NCI-H460 (cell line): ENCODE results near the gene YWHAQ. TPM values are rescaled to one million over a fixed set of nuclear protein-coding genes. Genes with fewer than 3 reads are reported as not detected.
"Not testable (repeated sequence)": the region's sequence is repeated elsewhere in the genome, so short reads cannot be mapped to it uniquely, and the experiment has no call there.

Source experiments
- DNase-seq: peaks from one replicate; pipeline ENCODE4 v3.0.0-alpha.2; 2016; ENCODE audit warnings: low read depth; ENCODE audit errors: extremely low read depth
- total RNA-seq: library from RNA; depleted of rRNA; stranded (reverse); fragments of >200 nt; shearing (Covaris generic); gene quantifications from 2 replicates; pipeline ENCODE4 v1.2.3, GENCODE V29; 2014

The YWHAQ gene
- total RNA-seq, 1 experiment from 2014 or later = 443 TPM

- DNase-seq = no peak
Observed at GRCh38 chr2:9637330-9637729, 6.5 kb upstream of the YWHAQ start.

GRCh38 chr2:9634133-9634532 lies 3.3 kb upstream of the YWHAQ start:
- no peak for DNase-seq

GRCh38 chr2:9631878-9632700 lies 1.3 kb upstream of the YWHAQ start:
- DNase-seq = no peak

- DNase-seq = no peak
Observed at GRCh38 chr2:9631553-9631819, 689 bp upstream of the YWHAQ start.

DNA sequence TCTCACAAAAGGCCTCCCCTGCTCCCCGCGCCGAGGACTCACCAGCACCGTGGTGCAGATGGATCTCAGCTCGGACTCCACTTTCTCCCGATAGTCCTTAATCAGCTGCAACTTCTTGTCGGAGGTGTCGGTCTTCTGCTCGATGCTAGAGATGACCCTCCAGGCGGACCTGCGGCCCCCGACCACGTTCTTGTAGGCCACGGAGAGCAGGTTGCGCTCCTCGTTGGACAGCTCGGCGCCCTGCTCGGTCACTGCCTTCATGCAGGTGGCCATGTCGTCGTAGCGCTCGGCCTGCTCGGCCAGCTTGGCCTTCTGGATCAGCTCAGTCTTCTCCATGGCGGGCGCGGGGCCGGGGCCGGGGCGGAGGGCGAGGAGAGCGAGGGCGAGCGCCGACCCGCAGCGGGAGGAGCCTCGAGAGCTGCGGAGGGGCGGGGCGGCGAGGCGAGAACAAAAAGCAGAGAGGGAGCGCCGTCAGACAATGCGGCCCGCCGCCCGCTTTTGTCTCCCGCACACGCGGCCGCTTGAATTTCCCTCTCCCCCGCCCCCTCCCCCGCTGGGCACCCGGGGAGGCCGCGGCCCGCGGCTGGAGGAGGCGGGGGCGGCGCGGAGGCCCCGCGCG lies 571 bp downstream of the YWHAQ start:
- peak; percentile 64 for DNase-seq

DNA sequence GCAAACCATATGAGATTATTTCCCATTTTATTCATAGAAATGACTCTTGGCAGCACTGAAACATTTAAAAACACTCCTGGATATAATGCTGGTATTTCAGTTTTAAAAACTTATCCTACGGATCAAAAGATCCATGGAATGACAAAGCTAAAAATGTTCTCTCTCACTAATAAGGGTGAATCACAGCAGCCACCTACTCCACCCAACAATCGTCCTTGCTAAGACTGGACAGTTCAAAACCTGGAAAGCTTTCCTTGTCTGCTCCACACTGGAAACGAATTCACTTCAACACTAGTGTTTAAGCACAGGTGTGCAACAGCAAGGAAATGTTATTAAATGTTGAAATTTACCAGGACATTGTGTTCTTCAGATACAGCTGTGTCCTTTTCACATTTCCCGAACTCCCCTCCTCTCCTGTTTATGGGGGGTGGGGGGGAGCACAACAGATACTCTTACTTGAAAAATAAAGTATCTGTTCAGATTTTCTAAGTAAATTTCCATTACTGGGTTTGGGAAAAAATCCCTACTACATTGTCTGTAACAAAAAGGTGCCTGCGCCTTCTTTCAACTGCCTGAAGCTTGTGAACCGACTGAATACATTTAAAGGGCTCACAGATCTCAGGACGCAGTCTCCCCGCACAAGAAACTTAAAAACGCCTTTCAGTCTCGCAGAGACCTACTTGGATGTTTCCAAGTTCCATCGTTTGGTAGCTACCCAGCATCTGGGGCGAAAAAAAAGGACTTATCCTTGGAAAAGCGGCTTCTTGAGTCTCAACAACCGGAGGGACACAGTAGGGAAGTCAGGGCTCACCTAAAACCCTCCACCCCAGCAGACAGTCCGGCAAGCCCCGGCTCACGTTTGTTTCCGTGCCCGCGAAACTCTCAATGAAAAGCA lies 1.3 kb downstream of the YWHAQ start:
- peak; percentile 47 for DNase-seq

- DNase-seq = no peak
Observed at GRCh38 chr2:9627310-9627709, 3.5 kb downstream of the YWHAQ start.

GRCh38 chr2:9623151-9623550 lies 7.6 kb downstream of the YWHAQ start:
- no peak for DNase-seq

DNA sequence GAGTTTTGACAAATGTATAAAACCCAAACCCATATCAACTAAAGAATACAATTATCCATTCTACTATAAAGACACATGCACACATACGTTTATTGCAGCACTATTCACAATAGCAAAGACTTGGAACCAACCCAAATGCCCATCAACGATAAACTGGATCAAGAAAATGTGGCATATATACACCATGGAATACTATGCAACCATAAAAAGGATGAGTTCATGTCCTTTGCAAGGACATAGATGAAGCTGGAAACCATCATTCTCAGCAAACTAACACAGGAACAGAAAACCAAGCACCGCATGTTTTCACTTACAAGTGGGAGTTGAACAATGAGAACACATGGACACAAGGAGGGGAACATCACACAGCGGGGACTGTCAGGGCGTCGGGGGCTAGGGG lies 9.1 kb downstream of the YWHAQ start:
- not testable (repeated sequence) for DNase-seq

DNA sequence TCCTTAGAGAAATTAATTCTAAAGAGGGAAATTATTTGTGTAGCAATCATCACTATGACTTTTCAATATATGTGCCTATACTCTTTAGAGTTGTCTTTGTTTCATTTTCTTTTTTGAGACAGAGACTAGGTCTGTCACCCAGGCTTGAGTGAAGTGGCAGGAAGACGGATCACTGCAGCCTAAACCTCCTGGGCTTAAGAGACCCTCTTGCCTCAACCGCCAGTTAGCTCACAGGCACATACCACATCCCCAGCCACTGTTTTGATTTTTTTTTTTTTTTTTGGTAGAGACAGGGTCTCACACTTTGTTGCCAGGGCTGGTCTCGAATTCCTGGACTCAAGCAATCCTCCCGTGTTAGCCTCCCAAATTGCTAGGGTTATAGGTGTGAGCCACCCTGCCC lies 12.4 kb downstream of the YWHAQ start:
- no peak for DNase-seq

- no peak for DNase-seq
Observed at GRCh38 chr2:9617749-9618148, 13.0 kb downstream of the YWHAQ start.

GRCh38 chr2:9617296-9617695 lies 13.5 kb downstream of the YWHAQ start:
- DNase-seq = no peak

DNA sequence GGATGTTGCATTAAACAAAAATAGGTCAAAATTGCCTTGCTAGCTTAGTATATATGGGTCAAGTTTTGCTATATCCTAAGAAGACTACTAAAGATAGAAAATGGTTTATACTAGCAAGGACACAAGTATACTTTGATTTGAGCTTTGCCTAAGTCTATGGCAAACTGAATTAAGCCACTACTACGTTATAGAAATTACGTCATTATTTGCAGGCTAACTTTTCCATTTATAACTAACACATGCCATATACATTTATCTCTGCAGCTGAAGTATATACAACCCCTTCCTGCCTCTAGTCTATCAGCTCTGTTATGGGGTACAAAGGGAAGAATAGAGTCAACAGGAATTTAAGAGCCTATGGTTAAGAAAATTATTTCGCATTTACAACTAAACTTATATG lies 16.2 kb downstream of the YWHAQ start:
- no peak for DNase-seq

DNA sequence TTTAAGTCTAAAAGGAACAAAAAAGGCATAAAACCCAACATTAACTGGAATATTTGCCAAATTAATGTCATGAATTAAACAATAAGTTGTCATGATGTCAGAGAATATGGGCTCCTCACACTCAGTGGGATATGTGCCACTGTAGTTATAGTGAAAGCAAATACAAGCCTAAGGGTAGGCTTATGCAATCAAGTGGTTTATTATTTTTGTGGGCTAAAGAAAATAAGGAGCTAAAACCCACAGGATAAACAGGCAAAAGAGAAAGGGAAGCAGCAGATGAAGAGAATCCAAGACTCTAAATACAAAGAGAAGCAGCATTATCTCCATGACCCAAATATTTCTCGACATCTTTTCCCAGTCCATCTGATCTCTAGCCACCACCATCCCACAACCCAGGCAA lies 17.5 kb downstream of the YWHAQ start:
- DNase-seq = no peak

DNA sequence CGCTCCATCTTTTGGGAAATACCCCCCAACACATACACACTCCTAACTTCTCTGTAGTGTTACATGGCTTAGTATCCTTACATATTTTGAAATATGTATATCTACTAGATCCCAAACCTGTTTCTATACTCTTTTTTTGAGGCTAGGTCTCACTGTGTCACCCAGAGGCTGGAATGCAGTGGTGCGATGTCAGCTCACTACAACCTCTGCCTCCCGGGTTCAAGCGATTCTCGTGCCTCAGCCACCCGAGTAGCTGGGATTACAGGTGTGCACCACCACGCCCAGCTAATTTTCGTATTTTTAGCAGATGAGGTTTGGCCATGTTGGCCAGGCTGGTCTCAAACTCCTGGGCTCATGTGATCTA lies 19.3 kb downstream of the YWHAQ start:
- DNase-seq = not testable (repeated sequence)

- DNase-seq = no peak
Observed at GRCh38 chr2:9610781-9611548, 19.8 kb downstream of the YWHAQ start.

- DNase-seq = not testable (repeated sequence)
Observed at GRCh38 chr2:9608491-9608890, 22.3 kb downstream of the YWHAQ start.

GRCh38 chr2:9602412-9602811 lies 28.4 kb downstream of the YWHAQ start:
- no peak for DNase-seq

- no peak for DNase-seq
Observed at GRCh38 chr2:9601397-9601796, 29.4 kb downstream of the YWHAQ start.

GRCh38 chr2:9599430-9599829 lies 31.4 kb downstream of the YWHAQ start:
- DNase-seq = no peak
